IMR-90 (cell line): ENCODE measurements around the gene RYR2. TPM values are rescaled to one million over a fixed set of nuclear protein-coding genes. Genes with fewer than 3 reads are reported as not detected.

ENCODE experiments used
- ATAC-seq: fragments of 200-7000 bp; cut with Tn5 transposase; 2 replicates; pipeline ENCODE4 v1.9.1; 2020; ENCODE audit warnings: low read depth, mild to moderate bottlenecking, moderate library complexity
- BruUV-seq: library from RNA; stranded (reverse); fragments of 400-500 nt; replicated peaks from 2 replicates; lab custom pipeline; 2021; lab: Mats Ljungman, UMichigan
- CTCF ChIA-PET: fragments of 300-600 bp; formaldehyde crosslinking; extraction: SDS; loops from one replicate; lab custom pipeline; 2021; ENCODE audit warnings: antibody characterized with exemption; lab: Yijun Ruan, JAX
- POLR2A ChIA-PET: fragments of 300-600 bp; sonication (Branson Sonifier 250); formaldehyde crosslinking; loops from one replicate; lab custom pipeline; 2022; ENCODE audit warnings: antibody characterized with exemption; ENCODE audit not compliant: unreplicated experiment; lab: Charles Lee
- DNase-seq: peaks from one replicate; pipeline ENCODE4 v3.0.0; 2013
- H2AFZ ChIP-seq: replicated peaks from 2 replicates; pipeline ENCODE3; 2013; ENCODE audit warnings: low read length, mild to moderate bottlenecking; ENCODE audit not compliant: poor library complexity
- H2AK5ac ChIP-seq: 2 replicates; pipeline ENCODE4 v1.6.1; 2013; ENCODE audit warnings: low read depth, low read length, inconsistent platforms
- H2AK9ac ChIP-seq: replicated peaks from 2 replicates; pipeline ENCODE3; 2013; ENCODE audit warnings: mild to moderate bottlenecking, low read depth, low read length, moderate library complexity; ENCODE audit not compliant: poor library complexity
- H2BK120ac ChIP-seq: 2 replicates; pipeline ENCODE4 v1.6.1; 2013; ENCODE audit warnings: low read depth, low read length, inconsistent platforms
- H2BK15ac ChIP-seq: 3 replicates; pipeline ENCODE4 v1.6.1; 2013; ENCODE audit warnings: low read depth, low read length, inconsistent platforms
- H2BK20ac ChIP-seq: 2 replicates; pipeline ENCODE4 v1.6.1; 2013; ENCODE audit warnings: low read depth, mild to moderate bottlenecking, inconsistent platforms, low read length, moderate library complexity
- H2BK5ac ChIP-seq: 2 replicates; pipeline ENCODE4 v1.6.1; 2013; ENCODE audit warnings: mild to moderate bottlenecking, low read depth, low read length, inconsistent platforms; ENCODE audit not compliant: poor library complexity, severe bottlenecking
- H3K14ac ChIP-seq: replicated peaks from 2 replicates; pipeline ENCODE4 v1.6.1; 2013; ENCODE audit warnings: low read depth, low read length, inconsistent platforms
- H3K18ac ChIP-seq: 2 replicates; pipeline ENCODE4 v1.6.1; 2013; ENCODE audit warnings: low read depth, low read length, control low read depth
- H3K23ac ChIP-seq: 2 replicates; pipeline ENCODE4 v1.6.1; 2013; ENCODE audit warnings: low read depth, low read length, inconsistent platforms
- H3K27ac ChIP-seq: 2 replicates; pipeline ENCODE4 v1.5.1; 2013; ENCODE audit warnings: mild to moderate bottlenecking, control low read depth, low read length; ENCODE audit not compliant: insufficient read depth
- H3K27me3 ChIP-seq: 2 replicates; pipeline ENCODE4 v1.6.1; 2013; ENCODE audit warnings: low read length; ENCODE audit not compliant: control insufficient read depth, insufficient read depth
- H3K36me3 ChIP-seq: 2 replicates; pipeline ENCODE4 v1.6.1; 2013; ENCODE audit warnings: low read length, mixed read lengths; ENCODE audit not compliant: control insufficient read depth, insufficient read depth
- H3K4ac ChIP-seq: 2 replicates; pipeline ENCODE4 v1.6.1; 2013; ENCODE audit warnings: low read depth, low read length, inconsistent platforms
- H3K4me1 ChIP-seq: 2 replicates; pipeline ENCODE4 v1.6.1; 2013; ENCODE audit warnings: low read length, mixed read lengths; ENCODE audit not compliant: control insufficient read depth, insufficient read depth
- H3K4me2 ChIP-seq: 2 replicates; pipeline ENCODE4 v1.6.1; 2013; ENCODE audit warnings: low read depth, mild to moderate bottlenecking, control low read depth, low read length, moderate library complexity
- H3K4me3 ChIP-seq: 2 replicates; pipeline ENCODE4 v1.5.1; 2013; ENCODE audit warnings: low read depth, mild to moderate bottlenecking, control low read depth, low read length, moderate library complexity; ENCODE audit not compliant: insufficient read depth
- H3K56ac ChIP-seq: 2 replicates; pipeline ENCODE4 v1.6.1; 2013; ENCODE audit warnings: low read length, inconsistent platforms; ENCODE audit not compliant: insufficient read depth; ENCODE audit errors: extremely low read depth
- H3K79me1 ChIP-seq, 2 experiments: 2 replicates each; pipeline ENCODE4 v1.6.1; 2013; ENCODE audit warnings: low read length in 2 of 2, inconsistent platforms in 1 of 2, low read depth in 1 of 2
- H3K9ac ChIP-seq: 2 replicates; pipeline ENCODE4 v1.6.1; 2013; ENCODE audit warnings: low read depth, low read length, control low read depth
- H3K9me1 ChIP-seq: 2 replicates; pipeline ENCODE4 v1.6.1; 2013; ENCODE audit warnings: low read length, inconsistent platforms; ENCODE audit not compliant: insufficient read depth
- H3K9me3 ChIP-seq: 2 replicates; pipeline ENCODE4 v1.6.1; 2013; ENCODE audit warnings: low read length; ENCODE audit not compliant: control insufficient read depth, insufficient read depth
- H4K20me1 ChIP-seq: 2 replicates; pipeline ENCODE4 v1.6.1; 2013; ENCODE audit warnings: low read length, inconsistent platforms; ENCODE audit not compliant: insufficient read depth
- H4K5ac ChIP-seq: 2 replicates; pipeline ENCODE4 v1.6.1; 2013; ENCODE audit warnings: mild to moderate bottlenecking, low read depth, low read length, control low read depth
- H4K8ac ChIP-seq, 2 experiments: 2 replicates each; pipeline ENCODE4 v1.6.1; 2013; ENCODE audit warnings: low read depth in 2 of 2, low read length in 2 of 2, control low read depth in 1 of 2, inconsistent platforms in 1 of 2
- H4K91ac ChIP-seq: 2 replicates; pipeline ENCODE4 v1.6.1; 2013; ENCODE audit warnings: low read depth, low read length, inconsistent platforms; ENCODE audit not compliant: insufficient read depth
- BHLHE40 ChIP-seq: fragments of 150-350 bp; IDR thresholded peaks from 2 replicates; pipeline ENCODE4 v1.6.1; 2016; ENCODE audit warnings: mild to moderate bottlenecking, low read depth, low read length
- CEBPB ChIP-seq: IDR thresholded peaks from 2 replicates; pipeline ENCODE4 v1.6.1; 2012; ENCODE audit warnings: low read depth, low read length, improper control_type of control experiment
- CHD1 ChIP-seq: IDR thresholded peaks from 2 replicates; pipeline ENCODE4 v1.6.1; 2012; ENCODE audit warnings: low read depth, low read length, improper control_type of control experiment
- MAFK ChIP-seq: IDR thresholded peaks from 2 replicates; pipeline ENCODE4 v1.6.1; 2012; ENCODE audit warnings: low read depth, low read length, improper control_type of control experiment
- MAZ ChIP-seq: IDR thresholded peaks from 2 replicates; pipeline ENCODE4 v1.6.1; 2012; ENCODE audit warnings: low read depth, mild to moderate bottlenecking, low read length, improper control_type of control experiment, moderate library complexity, borderline replicate concordance
- MXI1 ChIP-seq: IDR thresholded peaks from 2 replicates; pipeline ENCODE4 v1.6.1; 2012; ENCODE audit warnings: low read depth, mild to moderate bottlenecking, low read length, moderate library complexity, borderline replicate concordance
- POLR2A ChIP-seq: IDR thresholded peaks from 2 replicates; pipeline ENCODE4 v1.6.1; 2012; ENCODE audit warnings: mild to moderate bottlenecking, low read depth, low read length
- RAD21 ChIP-seq: IDR thresholded peaks from 2 replicates; pipeline ENCODE4 v1.6.1; 2012; ENCODE audit warnings: low read length, improper control_type of control experiment
- RCOR1 ChIP-seq: IDR thresholded peaks from 2 replicates; pipeline ENCODE4 v1.6.1; 2012; ENCODE audit warnings: mild to moderate bottlenecking, low read length, improper control_type of control experiment; ENCODE audit not compliant: insufficient replicate concordance
- RFX5 ChIP-seq: IDR thresholded peaks from 2 replicates; pipeline ENCODE4 v1.8.0; 2012; ENCODE audit warnings: low read depth, mild to moderate bottlenecking, low read length, moderate library complexity
- SMC3 ChIP-seq: fragments of 150-350 bp; IDR thresholded peaks from 2 replicates; pipeline ENCODE4 v1.6.1; 2016; ENCODE audit warnings: low read depth, mild to moderate bottlenecking, antibody characterized with exemption, low read length, moderate library complexity
- WGBS, 2 experiments: methylation state at CpG; one replicate each; pipeline versions ENCODE4 v1.1.5 to v1.1.7; 2013; ENCODE audit warnings: missing lambda C conversion rate in 2 of 2; ENCODE audit not compliant: insufficient read length in 1 of 2; ENCODE audit errors: extremely low coverage in 2 of 2; 5-methylcytosine and 5-hydroxymethylcytosine counted together
- dilution Hi-C: fragments of 300-500 bp; cut with HindIII; formaldehyde crosslinking; loops from one replicate; pipeline ENCODE4 v1.14.3; 2018; ENCODE audit warnings: low sequenced_read_pairs; ENCODE audit not compliant: unreplicated experiment
- in situ Hi-C: fragments of 300-500 bp; cut with MboI; formaldehyde crosslinking; loops from 3 replicates; pipeline ENCODE4 v1.14.3; 2019; ENCODE audit warnings: low sequenced_read_pairs, inconsistent platforms, mixed read lengths
- intact Hi-C: fragments of 100-400 bp; cut with micrococcal nuclease; formaldehyde crosslinking; loops from 2 replicates; pipeline ENCODE4 v1.10.0; 2022
- polyA plus RNA-seq, 3 experiments: library from polyadenylated mRNA; depleted of rRNA; stranded (reverse); fragments of >200 nt; gene quantifications; 2 replicates each; pipeline ENCODE4 v1.2.3, GENCODE V29; 2012; ENCODE audit warnings: low replicate concordance in 1 of 3
- total RNA-seq: library from RNA; depleted of rRNA; stranded (reverse); fragments of >200 nt; gene quantifications from 2 replicates; pipeline ENCODE4 v1.2.3, GENCODE V29; 2012
- TF ChIP-seq, protein P1 (sequence below): conservative IDR thresholded peaks from 2 replicates; pipeline ENCODE4 v1.5.1; 2012; ENCODE audit warnings: mild to moderate bottlenecking, low read depth, low read length, improper control_type of control experiment
- TF ChIP-seq, protein P2 (sequence below): fragments of 150-350 bp; IDR thresholded peaks from 2 replicates; pipeline ENCODE4 v1.6.1; 2016; ENCODE audit warnings: low read depth, mild to moderate bottlenecking, low read length, moderate library complexity, borderline replicate concordance

RYR2 gene
- total and polyA plus RNA-seq, 2 of the 4 experiments (the other 2 are of a cell fraction), result not detected

- no peaks in the 10 kb centered on the region for H3K9me1 ChIP-seq
- no peak overlapping the region for H2AK9ac ChIP-seq
- intact Hi-C loops, result no loop called here
- H3K4ac ChIP-seq, result no peak overlapping the region
- DNase-seq, result no peak
- H4K91ac ChIP-seq, result no peak overlapping the region
- no peak overlapping the region for H3K4me3 ChIP-seq
- no peaks in the 10 kb centered on the region for H4K20me1 ChIP-seq
- H3K56ac ChIP-seq, result no peak overlapping the region
- no peak overlapping the region for H4K8ac ChIP-seq
- H4K5ac ChIP-seq, result no peak overlapping the region
- ChIA-PET POLR2A (no interaction called here), CTCF (no interaction called here)
- no peak overlapping the region for H3K4me2 ChIP-seq
- no peaks in the 10 kb centered on the region for H3K79me1 ChIP-seq
- H2BK20ac ChIP-seq, result no peak overlapping the region
- in situ Hi-C loops, result no loop called here
- no peaks in the 10 kb centered on the region for H3K4me1 ChIP-seq
- WGBS, 2 experiments, result no CpG with 5 or more reads among the region's 3 CpGs
- H3K23ac ChIP-seq, result no peak overlapping the region
- H2AK5ac ChIP-seq, result no peak overlapping the region
- H2AFZ ChIP-seq, result no peak overlapping the region
- no TSS peak for BruUV-seq
- no peak overlapping the region for H3K18ac ChIP-seq
- no peak overlapping the region for H3K14ac ChIP-seq
- H2BK15ac ChIP-seq, result no peak overlapping the region
- TF ChIP-seq RFX5 (no peak), RAD21 (no peak), CEBPB (no peak), RCOR1 (no peak), MXI1 (no peak), MAZ (no peak), CHD1 (no peak), BHLHE40 (no peak), SMC3 (no peak), MAFK (no peak), POLR2A (no peak)
- TF ChIP-seq, protein P1, sequence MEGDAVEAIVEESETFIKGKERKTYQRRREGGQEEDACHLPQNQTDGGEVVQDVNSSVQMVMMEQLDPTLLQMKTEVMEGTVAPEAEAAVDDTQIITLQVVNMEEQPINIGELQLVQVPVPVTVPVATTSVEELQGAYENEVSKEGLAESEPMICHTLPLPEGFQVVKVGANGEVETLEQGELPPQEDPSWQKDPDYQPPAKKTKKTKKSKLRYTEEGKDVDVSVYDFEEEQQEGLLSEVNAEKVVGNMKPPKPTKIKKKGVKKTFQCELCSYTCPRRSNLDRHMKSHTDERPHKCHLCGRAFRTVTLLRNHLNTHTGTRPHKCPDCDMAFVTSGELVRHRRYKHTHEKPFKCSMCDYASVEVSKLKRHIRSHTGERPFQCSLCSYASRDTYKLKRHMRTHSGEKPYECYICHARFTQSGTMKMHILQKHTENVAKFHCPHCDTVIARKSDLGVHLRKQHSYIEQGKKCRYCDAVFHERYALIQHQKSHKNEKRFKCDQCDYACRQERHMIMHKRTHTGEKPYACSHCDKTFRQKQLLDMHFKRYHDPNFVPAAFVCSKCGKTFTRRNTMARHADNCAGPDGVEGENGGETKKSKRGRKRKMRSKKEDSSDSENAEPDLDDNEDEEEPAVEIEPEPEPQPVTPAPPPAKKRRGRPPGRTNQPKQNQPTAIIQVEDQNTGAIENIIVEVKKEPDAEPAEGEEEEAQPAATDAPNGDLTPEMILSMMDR, result no peak
- TF ChIP-seq, protein P2, sequence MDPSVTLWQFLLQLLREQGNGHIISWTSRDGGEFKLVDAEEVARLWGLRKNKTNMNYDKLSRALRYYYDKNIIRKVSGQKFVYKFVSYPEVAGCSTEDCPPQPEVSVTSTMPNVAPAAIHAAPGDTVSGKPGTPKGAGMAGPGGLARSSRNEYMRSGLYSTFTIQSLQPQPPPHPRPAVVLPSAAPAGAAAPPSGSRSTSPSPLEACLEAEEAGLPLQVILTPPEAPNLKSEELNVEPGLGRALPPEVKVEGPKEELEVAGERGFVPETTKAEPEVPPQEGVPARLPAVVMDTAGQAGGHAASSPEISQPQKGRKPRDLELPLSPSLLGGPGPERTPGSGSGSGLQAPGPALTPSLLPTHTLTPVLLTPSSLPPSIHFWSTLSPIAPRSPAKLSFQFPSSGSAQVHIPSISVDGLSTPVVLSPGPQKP, result no peak
- no peak overlapping the region for H2BK5ac ChIP-seq
- H2BK120ac ChIP-seq, result no peak overlapping the region
- H3K9ac ChIP-seq, result no peak overlapping the region
- 0 out of 2 replicates have a peak, but pooled peaks cover 2% of the 10 kb centered on the region for H3K9me3 ChIP-seq
- dilution Hi-C loops, result no loop called here
- no peaks in the 10 kb centered on the region for H3K27me3 ChIP-seq
- no peak overlapping the region for H3K27ac ChIP-seq
- H3K36me3 ChIP-seq, result no peaks in the 10 kb centered on the region
- ATAC-seq, result no peak
Measured at GRCh38 chr1:237429252-237429651, 387.3 kb downstream of the RYR2 start.
